GM12878 (cell line): ENCODE results near the gene ZNF322. TPM values are rescaled to one million over a fixed set of nuclear protein-coding genes. Genes with fewer than 3 reads are reported as not detected.

ENCODE experiments used
- ATAC-seq: fragments of 200-7000 bp; cut with Tn5 transposase; 3 replicates; pipeline ENCODE4 v1.9.1; 2020; ENCODE audit warnings: mild to moderate bottlenecking, moderate library complexity
- BruUV-seq: library from RNA; stranded (reverse); fragments of 400-500 nt; replicated peaks from 2 replicates; lab custom pipeline; 2021; lab: Mats Ljungman, UMichigan
- CTCF ChIA-PET: fragments of 300-600 bp; sonication (Branson Sonifier 250); formaldehyde crosslinking; extraction: SDS; loops from one replicate; lab custom pipeline; 2021; ENCODE audit warnings: inconsistent platforms; lab: Yijun Ruan, JAX
- POLR2A ChIA-PET: fragments of 350-600 bp; formaldehyde crosslinking; extraction: SDS; loops from one replicate; lab custom pipeline; 2021; ENCODE audit warnings: inconsistent platforms; lab: Charles Lee
- RAD21 ChIA-PET: fragments of 300-600 bp; sonication (Branson Sonifier 250); formaldehyde crosslinking; loops from one replicate; lab custom pipeline; 2023; ENCODE audit warnings: antibody characterized with exemption; ENCODE audit not compliant: unreplicated experiment; lab: Charles Lee
- SMC1A ChIA-PET: fragments of 300-600 bp; sonication (Branson Sonifier 250); formaldehyde crosslinking; loops from one replicate; lab custom pipeline; 2023; ENCODE audit not compliant: unreplicated experiment, uncharacterized antibody; lab: Charles Lee
- DNase-seq: peaks from one replicate; pipeline ENCODE4 v3.0.0-alpha.2; 2011; ENCODE audit warnings: low read depth, low spot score
- FAIRE-seq: peaks from 3 replicates; lab custom pipeline; 2011; peaks lifted over from hg19 to GRCh38; lab: Jason Lieb, UNC
- H2AFZ ChIP-seq: 2 replicates; pipeline ENCODE4 v1.6.0; 2011; ENCODE audit warnings: low read depth, low read length, control low read depth; ENCODE audit not compliant: control insufficient read depth
- H3K27ac ChIP-seq: 2 replicates; pipeline ENCODE4 v1.5.1; 2011; ENCODE audit warnings: control low read depth; ENCODE audit not compliant: control insufficient read depth, insufficient read depth
- H3K27me3 ChIP-seq, 2 experiments: replicated peaks in 1 of 2; 2 replicates each; pipeline versions ENCODE4 v1.6.0 to v1.6.1; 2011; ENCODE audit warnings: low read length in 1 of 2; ENCODE audit not compliant: control insufficient read depth in 2 of 2, insufficient read depth in 2 of 2
- H3K36me3 ChIP-seq, 2 experiments: 2 replicates each; pipeline ENCODE4 v1.5.1; 2011; ENCODE audit warnings: low read length in 1 of 2; ENCODE audit not compliant: control insufficient read depth in 2 of 2, insufficient read depth in 2 of 2
- H3K4me1 ChIP-seq: 2 replicates; pipeline ENCODE4 v1.6.1; 2011; ENCODE audit warnings: mild to moderate bottlenecking, low read length, moderate library complexity, mixed read lengths; ENCODE audit not compliant: control insufficient read depth, insufficient read depth
- H3K4me2 ChIP-seq: 2 replicates; pipeline ENCODE4 v1.6.0; 2011; ENCODE audit warnings: control low read depth; ENCODE audit not compliant: control insufficient read depth, insufficient read depth
- H3K4me3 ChIP-seq: fragments of 200-600 bp; sonication (generic); 2 replicates; pipeline ENCODE4 v1.5.1; 2016
- H3K79me2 ChIP-seq: 2 replicates; pipeline ENCODE4 v1.6.0; 2011; ENCODE audit warnings: low read length; ENCODE audit not compliant: control insufficient read depth, insufficient read depth
- H3K9ac ChIP-seq: 2 replicates; pipeline ENCODE4 v1.8.0; 2011; ENCODE audit warnings: low read length, control low read depth, mixed read lengths; ENCODE audit not compliant: control insufficient read depth, insufficient read depth
- H3K9me3 ChIP-seq: replicated peaks from 3 replicates; pipeline ENCODE4 v1.5.1; 2011; ENCODE audit warnings: mild to moderate bottlenecking, low read length; ENCODE audit not compliant: control insufficient read depth, insufficient read depth
- H4K20me1 ChIP-seq: 2 replicates; pipeline ENCODE4 v1.6.0; 2011; ENCODE audit not compliant: control insufficient read depth, insufficient read depth
- ATF2 ChIP-seq: IDR thresholded peaks from 2 replicates; pipeline ENCODE4 v1.6.1; 2012; ENCODE audit warnings: low read length, inconsistent platforms
- BHLHE40 ChIP-seq, 2 experiments: fragments of 450-650 bp in 1 of 2; IDR thresholded peaks; 2 replicates each; pipeline ENCODE4 v1.6.1; 2011 to 2017; ENCODE audit warnings: low read depth in 2 of 2, borderline replicate concordance in 1 of 2, improper control_type of control experiment in 1 of 2, low read length in 1 of 2, mild to moderate bottlenecking in 1 of 2
- CBFB ChIP-seq: IDR thresholded peaks from 2 replicates; pipeline ENCODE4 v1.6.1; 2016; ENCODE audit warnings: antibody characterized with exemption, low read depth
- CBX5 ChIP-seq: sonication (generic); IDR thresholded peaks from 2 replicates; pipeline ENCODE4 v1.6.1; 2016; ENCODE audit warnings: low read depth, moderate library complexity, mild to moderate bottlenecking, inconsistent platforms
- CHD1 ChIP-seq: IDR thresholded peaks from 2 replicates; pipeline ENCODE4 v1.6.1; 2012; ENCODE audit warnings: low read depth, low read length, improper control_type of control experiment
- EGR1 ChIP-seq, 2 experiments: IDR thresholded peaks; 1 replicate in 1 of 2; 2 replicates in 1 of 2; pipeline ENCODE4 v1.6.1; 2011 to 2012; ENCODE audit warnings: low read depth in 2 of 2, low read length in 2 of 2, borderline replicate concordance in 1 of 2, mild to moderate bottlenecking in 1 of 2, moderate library complexity in 1 of 2
- HSF1 ChIP-seq: fragments of 150-350 bp; IDR thresholded peaks from 2 replicates; pipeline ENCODE4 v1.6.1; 2014; ENCODE audit warnings: mild to moderate bottlenecking, low read depth, low read length
- KAT2A ChIP-seq: conservative IDR thresholded peaks from 2 replicates; pipeline ENCODE4 v1.6.1; 2011; ENCODE audit warnings: low read depth, low read length; ENCODE audit not compliant: control insufficient read depth
- MYB ChIP-seq: fragments of 150-350 bp; IDR thresholded peaks from 2 replicates; pipeline ENCODE4 v1.6.1; 2014; ENCODE audit warnings: mild to moderate bottlenecking, low read depth, low read length, borderline replicate concordance
- NFIC ChIP-seq: IDR thresholded peaks from 2 replicates; pipeline ENCODE4 v1.6.1; 2012; ENCODE audit warnings: low read depth, mild to moderate bottlenecking, inconsistent platforms, low read length, moderate library complexity
- NFYA ChIP-seq: IDR thresholded peaks from 2 replicates; pipeline ENCODE4 v1.6.1; 2011; ENCODE audit warnings: low read depth, mild to moderate bottlenecking, low read length, improper control_type of control experiment, borderline replicate concordance
- NR2F1 ChIP-seq: fragments of 450-650 bp; conservative IDR thresholded peaks from 2 replicates; pipeline ENCODE4 v1.6.1; 2017; ENCODE audit warnings: mild to moderate bottlenecking
- PAX5 ChIP-seq: IDR thresholded peaks from 2 replicates; pipeline ENCODE4 v1.6.1; 2011; ENCODE audit warnings: low read depth, low read length, borderline replicate concordance
- POLR2AphosphoS2 ChIP-seq: IDR thresholded peaks from 2 replicates; pipeline ENCODE4 v1.6.1; 2011; ENCODE audit warnings: low read depth, mild to moderate bottlenecking, low read length, improper control_type of control experiment, moderate library complexity
- RFX5 ChIP-seq: IDR thresholded peaks from 2 replicates; pipeline ENCODE4 v1.6.1; 2011; ENCODE audit warnings: low read depth, low read length, improper control_type of control experiment
- TARDBP ChIP-seq: IDR thresholded peaks from 2 replicates; pipeline ENCODE4 v1.6.1; 2016; ENCODE audit warnings: borderline replicate concordance
- ZNF687 ChIP-seq: fragments of 450-650 bp; IDR thresholded peaks from 2 replicates; pipeline ENCODE4 v1.6.1; 2017; ENCODE audit warnings: mild to moderate bottlenecking, moderate library complexity
- in situ Hi-C: fragments of 300-500 bp; cut with MboI; formaldehyde crosslinking; loops from 9 replicates; pipeline ENCODE4 v1.14.3; 2018; ENCODE audit warnings: mixed read lengths
- intact Hi-C: fragments of 100-400 bp; cut with micrococcal nuclease; formaldehyde crosslinking; loops from one replicate; pipeline ENCODE4 v1.14.2; 2022; ENCODE audit not compliant: unreplicated experiment
- polyA plus RNA-seq, 11 experiments: library from polyadenylated mRNA; depleted of rRNA in 4 of 11; unstranded in 6 of 11; stranded (reverse) in 5 of 11; fragments of >200 nt; fragmentation: Nextera tagmentation in 4 of 11; fragmentation: Illumina TruSeq in 1 of 11; extraction: Ambion mirVana in 4 of 11; extraction: Trizol in 1 of 11; gene quantifications; 1 replicate in 1 of 11; 2 replicates in 10 of 11; pipeline versions ENCODE4 v1.2.1 to v1.2.3, GENCODE V29; 2011 to 2016; ENCODE audit warnings: inconsistent platforms in 2 of 11, missing spikeins in 2 of 11, low read depth in 1 of 11
- total RNA-seq, 4 experiments: library from RNA; depleted of rRNA in 3 of 4; stranded (reverse); fragments of >200 nt in 3 of 4; fragmentation: Illumina TruSeq in 1 of 4; extraction: Trizol in 1 of 4; gene quantifications; 2 replicates each; pipeline versions ENCODE4 v1.2.1 to v1.2.3, GENCODE V29; 2013 to 2021

The ZNF322 gene
- total and polyA plus RNA-seq, 10 of the 15 experiments (the other 5 are each of a cell fraction or from before 2014, with no cell fraction given): 2.7 to 19.1 (median 11.9) TPM

- TF ChIP-seq ATF2 (no peak), CHD1 (no peak), POLR2AphosphoS2 (no peak), NFYA (no peak), CBX5 (no peak)
- TF ChIP-seq, all 136 proteins: peak for 0
Measured at GRCh38 chr6:26602262-26602661, 57.3 kb downstream of the ZNF322 start (continued).

GRCh38 chr6:26600759-26601158 is 58.8 kb downstream of the ZNF322 start:
- DNase-seq (no peak), ATAC-seq (no peak), FAIRE-seq (no peak)
- Histone ChIP-seq H2AFZ (no peak overlapping the region), H3K9me3 (no peaks in the 10 kb centered on the region), H3K4me2 (no peak overlapping the region), H4K20me1 (no peaks in the 10 kb centered on the region), H3K4me3 (no peak overlapping the region), H3K4me1 (peaks cover 18% of the 10 kb centered on the region), H3K9ac (no peak overlapping the region), H3K79me2 (peaks cover 21% of the 10 kb centered on the region), H3K36me3 (peaks cover 1 to 15% of the 10 kb centered on the region in 2 experiments; a peak in 2 of 4 replicates), H3K27ac (no peak overlapping the region), H3K27me3 (no peaks in the 10 kb centered on the region)
- in situ Hi-C loops: no loop called here
- ChIA-PET RAD21 (no interaction called here), POLR2A (no interaction called here), CTCF (interaction anchor here (0.8 to 1.8 kb wide), 3 partner anchors 25 to 1195 kb away, joined by 3 to 5 read pairs (median 4); no protein-coding TSS in a partner anchor), SMC1A (interaction anchor here (1.4 kb wide), 1 partner anchor 477 kb away, joined by 6 read pairs; no protein-coding TSS in a partner anchor)
- intact Hi-C loops: no loop called here
- BruUV-seq: no TSS peak
- TF ChIP-seq NR2F1: no peak
- no peak for TF ChIP-seq EGR1 (IDR thresholded peaks at IDR 0.05; ENCODE audit: borderline replicate concordance in 1 of 2, low read depth in 2 of 2, low read length in 2 of 2)
- TF ChIP-seq PAX5: no peak
- TF ChIP-seq NFIC: no peak
- no peak for TF ChIP-seq MYB
- TF ChIP-seq RFX5: no peak
- no peak for TF ChIP-seq HSF1
- TF ChIP-seq BHLHE40 (IDR thresholded peaks at IDR 0.05; ENCODE audit: borderline replicate concordance in 1 of 2, low read depth in 2 of 2, low read length in 1 of 2): no peak
- TF ChIP-seq TARDBP: no peak
- TF ChIP-seq CBFB: no peak
- no peak for TF ChIP-seq KAT2A
- no peak for TF ChIP-seq ZNF687
